ENCODE measurements around the gene QSOX1. TPM values are rescaled to one million over a fixed set of nuclear protein-coding genes. Genes with fewer than 3 reads are reported as not detected.
A peak's percentile ranks its signal among the peaks of the same experiment; 100 is the strongest.

The QSOX1 gene
- total RNA-seq, 1 experiment from 2014 or later: 12.1 TPM

DNA sequence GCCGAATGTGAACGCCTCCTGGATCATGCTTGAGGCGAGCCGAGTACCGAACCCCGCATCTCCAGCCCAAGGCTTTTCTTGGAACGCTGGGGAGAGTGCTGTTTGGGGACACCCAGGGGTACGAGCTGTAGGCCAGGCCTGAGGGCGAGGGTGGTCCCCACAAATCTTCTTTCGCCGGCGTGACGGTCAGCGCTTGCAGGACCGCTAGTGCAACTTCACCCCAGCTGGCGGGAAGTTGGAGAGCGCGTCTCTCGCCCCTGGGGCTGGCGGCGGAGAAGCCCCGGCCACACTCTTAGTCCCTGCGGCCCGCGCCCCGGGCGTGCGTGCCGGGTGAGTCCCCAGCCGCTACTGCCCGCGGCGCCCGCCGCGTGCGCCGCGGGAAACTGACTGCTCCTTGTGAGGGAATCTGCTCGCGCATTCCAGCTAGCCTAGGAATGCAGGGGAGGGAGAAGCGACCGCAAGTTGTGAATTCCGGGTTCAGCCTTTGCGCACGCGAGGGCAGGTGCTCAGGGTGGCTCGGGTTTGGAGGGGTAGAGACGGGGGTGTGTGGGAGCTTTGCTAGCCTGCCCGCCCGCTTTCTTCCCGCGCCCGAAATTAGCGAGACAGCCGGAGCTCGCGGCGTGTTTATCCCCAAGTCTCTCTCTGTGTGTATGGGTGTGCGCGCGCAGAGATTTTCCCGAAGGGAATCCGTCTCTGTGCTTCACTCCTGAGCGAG is 76.3 kb downstream of the QSOX1 start:
- Mint-ChIP-seq H3K27ac (ENCODE audit: unreplicated experiment) (no peak overlapping the region), H3K9me3 (ENCODE audit: unreplicated experiment) (no peaks in the 10 kb centered on the region), H3K27me3 (ENCODE audit: insufficient read depth, unreplicated experiment) (peaks cover 23% of the 10 kb centered on the region), H3K4me1 (ENCODE audit: low read depth, unreplicated experiment) (peaks cover under 1% of the 10 kb centered on the region), H3K36me3 (ENCODE audit: insufficient read depth, unreplicated experiment) (no peaks in the 10 kb centered on the region), H3K4me3 (ENCODE audit: unreplicated experiment) (peak overlapping the region; percentile 79)
- ChIA-PET POLR2A (no interaction called here), CTCF (interaction anchor here (0.6 to 2.6 kb wide), 3 partner anchors 43 to 154 kb away, joined by 3 to 12 read pairs (median 4); no protein-coding TSS in a partner anchor)
- peak; percentile 38 to 55 for DNase-seq
- peaks cover 6% of the 10 kb centered on the region; the same call in 1 of the 2 replicates for H3K4me1 ChIP-seq
- intact Hi-C loops (cut with micrococcal nuclease; ENCODE audit: unreplicated experiment): loop anchor here (5.0 kb wide), 1 partner anchor 44 kb away; no protein-coding TSS in a partner anchor
- TF ChIP-seq, protein P1, sequence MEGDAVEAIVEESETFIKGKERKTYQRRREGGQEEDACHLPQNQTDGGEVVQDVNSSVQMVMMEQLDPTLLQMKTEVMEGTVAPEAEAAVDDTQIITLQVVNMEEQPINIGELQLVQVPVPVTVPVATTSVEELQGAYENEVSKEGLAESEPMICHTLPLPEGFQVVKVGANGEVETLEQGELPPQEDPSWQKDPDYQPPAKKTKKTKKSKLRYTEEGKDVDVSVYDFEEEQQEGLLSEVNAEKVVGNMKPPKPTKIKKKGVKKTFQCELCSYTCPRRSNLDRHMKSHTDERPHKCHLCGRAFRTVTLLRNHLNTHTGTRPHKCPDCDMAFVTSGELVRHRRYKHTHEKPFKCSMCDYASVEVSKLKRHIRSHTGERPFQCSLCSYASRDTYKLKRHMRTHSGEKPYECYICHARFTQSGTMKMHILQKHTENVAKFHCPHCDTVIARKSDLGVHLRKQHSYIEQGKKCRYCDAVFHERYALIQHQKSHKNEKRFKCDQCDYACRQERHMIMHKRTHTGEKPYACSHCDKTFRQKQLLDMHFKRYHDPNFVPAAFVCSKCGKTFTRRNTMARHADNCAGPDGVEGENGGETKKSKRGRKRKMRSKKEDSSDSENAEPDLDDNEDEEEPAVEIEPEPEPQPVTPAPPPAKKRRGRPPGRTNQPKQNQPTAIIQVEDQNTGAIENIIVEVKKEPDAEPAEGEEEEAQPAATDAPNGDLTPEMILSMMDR (IDR thresholded peaks at IDR 0.05; ENCODE audit: insufficient read depth in 1 of 2, low read depth in 1 of 2, low read length in 1 of 2, severe bottlenecking in 1 of 2, unreplicated experiment in 1 of 2): no peak
- peaks cover 12% of the 10 kb centered on the region for H3K27me3 ChIP-seq (replicated peaks; ENCODE audit: control insufficient read depth, insufficient read depth, low read length)
- H3K9me3 ChIP-seq: no peaks in the 10 kb centered on the region
- no peaks in the 10 kb centered on the region for H3K36me3 ChIP-seq (ENCODE audit: control insufficient read depth, insufficient read depth, low read length)
- no TSS peak for BruUV-seq (replicated peaks)
- H3K4me3 ChIP-seq (ENCODE audit: low read depth, low read length): peak overlapping the region; percentile 60

DNA sequence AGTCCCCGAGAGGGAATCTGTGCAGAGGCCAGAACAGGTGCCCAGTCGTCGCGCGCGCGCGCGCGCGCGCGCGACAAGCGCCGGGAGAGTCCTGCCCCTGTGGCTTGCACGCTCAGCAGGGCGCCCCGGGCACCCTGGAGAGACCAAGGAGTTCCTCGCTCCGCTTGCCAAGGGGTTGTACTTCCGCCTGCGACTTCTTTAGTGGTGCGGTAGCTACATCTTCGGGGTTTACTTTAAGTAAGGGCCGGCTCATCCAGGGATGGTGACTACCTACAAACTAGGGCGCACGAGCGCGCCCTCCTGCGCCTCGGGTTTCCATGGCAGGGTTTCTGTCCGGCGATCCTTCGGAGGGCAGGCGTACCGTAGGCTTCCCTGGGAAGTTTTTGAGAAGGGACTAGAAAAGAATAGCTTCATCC is 76.8 kb downstream of the QSOX1 start:
- CTCF ChIA-PET: interaction anchor here (0.6 to 2.6 kb wide), 3 partner anchors 43 to 154 kb away, joined by 3 to 12 read pairs (median 4); no protein-coding TSS in a partner anchor
- Mint-ChIP-seq H3K27ac (ENCODE audit: unreplicated experiment) (no peak overlapping the region), H3K27me3 (ENCODE audit: insufficient read depth, unreplicated experiment) (peaks cover 27% of the 10 kb centered on the region), H3K4me3 (ENCODE audit: unreplicated experiment) (peak overlapping the region; percentile 79), H3K9me3 (ENCODE audit: unreplicated experiment) (no peaks in the 10 kb centered on the region), H3K36me3 (ENCODE audit: insufficient read depth, unreplicated experiment) (no peaks in the 10 kb centered on the region), H3K4me1 (ENCODE audit: low read depth, unreplicated experiment) (peaks cover 6% of the 10 kb centered on the region)
- TF ChIP-seq, protein P1 (IDR thresholded peaks at IDR 0.05; ENCODE audit: insufficient read depth in 1 of 2, low read depth in 1 of 2, low read length in 1 of 2, severe bottlenecking in 1 of 2, unreplicated experiment in 1 of 2): peak in 1 of 2 experiments; percentile 1
- H3K4me3 ChIP-seq (ENCODE audit: low read depth, low read length): peak overlapping the region; percentile 60
- H3K36me3 ChIP-seq (ENCODE audit: control insufficient read depth, insufficient read depth, low read length): no peaks in the 10 kb centered on the region
- H3K27me3 ChIP-seq (replicated peaks; ENCODE audit: control insufficient read depth, insufficient read depth, low read length): peaks cover 13% of the 10 kb centered on the region
- POLR2A ChIA-PET: interaction anchor here (0.7 kb wide), 1 partner anchor 942 kb away, joined by 17 read pairs; no protein-coding TSS in a partner anchor
- peak in 1 of 2 experiments; percentile 44 for DNase-seq
- intact Hi-C loops (cut with micrococcal nuclease; ENCODE audit: unreplicated experiment): loop anchor here (5.0 kb wide), 1 partner anchor 44 kb away; no protein-coding TSS in a partner anchor
- no TSS peak for BruUV-seq (replicated peaks)
- H3K9me3 ChIP-seq: no peaks in the 10 kb centered on the region
- peaks cover 6% of the 10 kb centered on the region; the same call in 1 of the 2 replicates for H3K4me1 ChIP-seq

DNA sequence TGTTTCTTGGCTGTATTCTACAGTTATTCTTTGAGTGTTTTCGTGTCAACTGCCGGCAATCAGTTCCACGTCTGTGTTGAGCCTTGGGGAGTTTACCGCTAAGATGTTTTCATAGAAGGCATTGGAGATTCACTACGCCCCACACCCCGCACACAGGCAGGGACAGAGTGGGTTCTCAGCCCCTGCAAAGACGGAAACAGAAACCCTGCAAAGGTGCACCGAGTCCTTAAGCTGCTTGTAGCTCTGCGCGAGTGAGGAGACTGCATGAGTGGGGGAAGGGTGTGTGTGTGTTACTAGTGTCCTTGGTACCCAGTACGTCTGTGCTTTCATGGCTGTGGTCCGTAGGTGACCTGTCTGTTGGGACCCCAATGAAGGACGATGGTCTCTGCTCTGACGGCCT is 77.3 kb downstream of the QSOX1 start:
- H3K4me1 Mint-ChIP-seq (ENCODE audit: low read depth, unreplicated experiment): peaks cover 7% of the 10 kb centered on the region
- BruUV-seq (replicated peaks): no TSS peak
- no peak overlapping the region for H3K27ac Mint-ChIP-seq (ENCODE audit: unreplicated experiment)
- TF ChIP-seq, protein P1 (IDR thresholded peaks at IDR 0.05; ENCODE audit: insufficient read depth in 1 of 2, low read depth in 1 of 2, low read length in 1 of 2, severe bottlenecking in 1 of 2, unreplicated experiment in 1 of 2): no peak
- Histone ChIP-seq H3K27me3 (replicated peaks; ENCODE audit: control insufficient read depth, insufficient read depth, low read length) (peaks cover 16% of the 10 kb centered on the region), H3K9me3 (no peaks in the 10 kb centered on the region), H3K4me3 (ENCODE audit: low read depth, low read length) (no peak overlapping the region; the same call in 1 of the 2 replicates), H3K36me3 (ENCODE audit: control insufficient read depth, insufficient read depth, low read length) (no peaks in the 10 kb centered on the region), H3K4me1 (peaks cover 6% of the 10 kb centered on the region; the same call in 1 of the 2 replicates)
- ChIA-PET POLR2A (interaction anchor here (0.7 kb wide), 1 partner anchor 942 kb away, joined by 17 read pairs; no protein-coding TSS in a partner anchor), CTCF (interaction anchor here (2.6 kb wide), 1 partner anchor 44 kb away, joined by 12 read pairs; no protein-coding TSS in a partner anchor)
- no peaks in the 10 kb centered on the region for H3K36me3 Mint-ChIP-seq (ENCODE audit: insufficient read depth, unreplicated experiment)
- DNase-seq: no peak
- H3K9me3 Mint-ChIP-seq (ENCODE audit: unreplicated experiment): no peaks in the 10 kb centered on the region
- peaks cover 28% of the 10 kb centered on the region for H3K27me3 Mint-ChIP-seq (ENCODE audit: insufficient read depth, unreplicated experiment)
- peak overlapping the region; percentile 79 for H3K4me3 Mint-ChIP-seq (ENCODE audit: unreplicated experiment)
- intact Hi-C loops (cut with micrococcal nuclease; ENCODE audit: unreplicated experiment): loop anchor here (5.0 kb wide), 1 partner anchor 45 kb away; no protein-coding TSS in a partner anchor
